GM10847 (cell line): ENCODE measurements around the gene HBP1.

ENCODE experiments used
- POLR2A ChIP-seq: IDR thresholded peaks from 2 replicates; pipeline ENCODE4 v1.6.1; 2011; ENCODE audit not compliant: insufficient read length; ENCODE audit errors: extremely low read depth

Gene HBP1

GRCh38 chr7:107149863-107150262 is 18.9 kb upstream of the HBP1 start:
- no peak for TF ChIP-seq POLR2A

GRCh38 chr7:107150375-107151073 is 18.3 kb upstream of the HBP1 start:
- no peak for TF ChIP-seq POLR2A

GRCh38 chr7:107151538-107151937 is 17.3 kb upstream of the HBP1 start:
- no peak for TF ChIP-seq POLR2A

DNA sequence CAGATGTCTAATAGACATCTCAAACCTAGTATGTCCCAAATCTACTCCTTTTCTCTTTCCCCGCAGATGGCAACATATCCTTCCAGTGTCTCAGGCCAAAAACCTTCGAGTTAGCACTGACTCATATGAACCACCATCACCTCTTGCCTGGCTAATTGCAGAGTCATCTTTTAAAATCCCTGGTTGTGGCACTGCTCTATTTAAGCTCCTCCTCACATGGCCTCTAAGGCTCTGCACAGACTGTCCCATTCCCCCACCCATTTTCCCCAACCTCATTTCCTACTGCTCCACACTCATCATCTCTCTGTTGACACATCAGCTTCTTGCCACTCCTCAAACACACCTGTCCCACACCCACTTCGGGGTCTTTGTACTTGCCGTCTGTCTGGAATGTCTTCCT is 16.8 kb upstream of the HBP1 start:
- TF ChIP-seq POLR2A: no peak

- TF ChIP-seq POLR2A: no peak
These were observed 14.0 kb upstream of the HBP1 start for GRCh38 chr7:107154826-107155225.

DNA sequence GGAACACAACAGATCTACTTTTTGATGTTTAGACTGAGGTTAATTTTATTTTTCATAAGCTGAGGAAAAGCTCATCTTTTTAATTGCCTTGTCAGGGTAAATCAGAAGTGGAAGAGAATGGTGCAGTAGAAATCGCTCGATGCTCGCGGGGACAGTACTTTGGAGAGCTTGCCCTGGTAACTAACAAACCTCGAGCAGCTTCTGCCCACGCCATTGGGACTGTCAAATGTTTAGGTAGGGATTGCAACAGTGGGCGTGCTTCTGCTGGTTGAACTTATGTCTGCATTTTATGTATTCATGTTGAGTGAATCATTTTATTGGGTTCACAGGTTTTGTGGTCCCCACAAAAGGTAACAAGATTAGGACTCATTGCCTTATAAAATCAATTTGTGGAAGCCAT is 11.7 kb upstream of the HBP1 start:
- no peak for TF ChIP-seq POLR2A

DNA sequence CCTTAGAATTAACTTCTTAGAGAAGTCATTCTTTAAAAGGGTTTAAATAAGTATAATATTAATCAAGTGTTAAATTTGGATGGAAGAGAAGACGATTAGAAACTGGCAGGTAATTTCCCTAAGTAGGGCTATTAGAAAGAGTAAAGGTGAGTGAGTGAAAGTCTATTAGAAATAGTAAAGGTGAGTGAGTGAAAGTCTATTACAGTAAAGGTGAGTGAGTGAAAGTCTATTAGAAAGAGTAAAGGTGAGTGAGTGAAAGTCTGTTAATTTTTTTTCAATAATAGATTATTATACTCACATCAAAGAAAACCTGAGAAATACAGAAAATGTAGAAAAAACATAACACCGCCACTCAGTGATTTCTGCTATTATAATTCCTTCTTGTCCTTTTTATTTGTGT is 10.8 kb upstream of the HBP1 start:
- TF ChIP-seq POLR2A: no peak

- no peak for TF ChIP-seq POLR2A
These were observed 8.4 kb upstream of the HBP1 start for GRCh38 chr7:107160389-107160788.

- TF ChIP-seq POLR2A: no peak
These were observed 7.4 kb upstream of the HBP1 start for GRCh38 chr7:107161415-107161814.

GRCh38 chr7:107162475-107162874 is 6.3 kb upstream of the HBP1 start:
- TF ChIP-seq POLR2A: no peak

DNA sequence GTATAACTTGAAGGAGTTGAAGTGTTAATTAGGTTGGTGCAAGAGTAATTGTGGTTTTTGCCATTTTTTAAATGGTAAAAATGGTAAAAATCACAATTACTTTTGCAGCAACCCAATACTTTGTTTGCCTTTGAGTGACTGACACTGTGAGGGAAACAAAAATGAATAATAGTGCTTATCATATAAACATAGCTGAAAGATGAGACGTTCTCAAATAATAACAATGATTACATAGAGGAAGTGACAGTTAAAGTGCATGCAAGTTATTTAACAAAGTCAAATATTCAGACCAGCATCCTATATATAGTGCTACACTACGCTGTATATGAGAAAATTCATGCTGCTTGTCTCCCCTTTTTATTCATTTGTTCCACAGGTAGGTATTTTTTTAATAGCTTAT is 4.7 kb upstream of the HBP1 start:
- no peak for TF ChIP-seq POLR2A

DNA sequence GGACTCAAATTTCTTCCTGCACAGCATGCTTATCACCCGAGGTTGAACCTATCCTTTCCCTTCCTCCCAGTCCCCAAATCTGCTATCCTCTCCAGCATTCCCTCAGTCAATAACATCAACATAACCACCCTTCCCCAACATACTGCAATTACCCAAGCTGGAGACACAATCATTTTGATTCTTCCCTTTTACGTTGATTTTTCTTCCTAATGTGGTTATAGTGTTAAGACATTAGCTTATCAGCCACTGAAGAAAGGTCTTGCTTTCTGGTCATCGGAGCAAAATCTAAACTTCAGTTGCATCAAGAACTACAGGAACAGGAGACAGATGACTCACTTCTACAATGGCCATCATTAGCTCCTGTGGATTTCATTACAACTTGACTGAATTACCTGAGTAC is 3.5 kb upstream of the HBP1 start:
- no peak for TF ChIP-seq POLR2A

DNA sequence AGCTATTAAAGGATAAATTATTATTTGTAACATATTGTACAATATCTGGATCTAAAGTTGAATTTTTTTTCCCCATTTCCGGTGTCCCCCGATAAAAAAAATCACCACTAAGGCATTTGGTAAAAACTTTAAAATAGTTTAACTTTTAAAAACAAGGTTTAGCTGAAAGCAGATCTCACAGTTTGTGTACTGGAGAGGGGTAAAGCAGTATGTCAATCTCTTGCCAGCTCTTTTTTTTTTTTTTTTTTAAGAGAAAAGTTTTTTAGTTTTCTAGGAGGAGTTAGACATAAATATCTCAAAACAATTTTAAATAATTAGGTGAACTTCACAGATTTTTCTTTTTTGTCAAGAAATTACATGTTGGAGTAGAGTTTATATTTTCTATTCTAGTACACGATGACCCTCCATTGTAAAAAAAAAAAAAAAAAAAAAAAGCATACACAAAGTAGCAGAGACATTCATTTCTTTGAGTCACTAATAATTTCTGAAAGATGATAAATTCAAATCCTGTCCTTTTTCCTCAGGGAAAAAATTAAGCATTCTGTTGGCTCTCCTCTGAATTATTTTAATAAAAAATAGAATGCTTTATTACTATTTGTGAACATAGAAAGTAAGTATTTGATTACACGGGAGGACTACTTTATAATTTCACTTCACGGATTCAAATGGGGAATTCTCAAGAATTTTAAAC is 1.9 kb upstream of the HBP1 start:
- TF ChIP-seq POLR2A: no peak

- TF ChIP-seq POLR2A: no peak
These were observed 1.1 kb upstream of the HBP1 start for GRCh38 chr7:107167483-107168232.

DNA sequence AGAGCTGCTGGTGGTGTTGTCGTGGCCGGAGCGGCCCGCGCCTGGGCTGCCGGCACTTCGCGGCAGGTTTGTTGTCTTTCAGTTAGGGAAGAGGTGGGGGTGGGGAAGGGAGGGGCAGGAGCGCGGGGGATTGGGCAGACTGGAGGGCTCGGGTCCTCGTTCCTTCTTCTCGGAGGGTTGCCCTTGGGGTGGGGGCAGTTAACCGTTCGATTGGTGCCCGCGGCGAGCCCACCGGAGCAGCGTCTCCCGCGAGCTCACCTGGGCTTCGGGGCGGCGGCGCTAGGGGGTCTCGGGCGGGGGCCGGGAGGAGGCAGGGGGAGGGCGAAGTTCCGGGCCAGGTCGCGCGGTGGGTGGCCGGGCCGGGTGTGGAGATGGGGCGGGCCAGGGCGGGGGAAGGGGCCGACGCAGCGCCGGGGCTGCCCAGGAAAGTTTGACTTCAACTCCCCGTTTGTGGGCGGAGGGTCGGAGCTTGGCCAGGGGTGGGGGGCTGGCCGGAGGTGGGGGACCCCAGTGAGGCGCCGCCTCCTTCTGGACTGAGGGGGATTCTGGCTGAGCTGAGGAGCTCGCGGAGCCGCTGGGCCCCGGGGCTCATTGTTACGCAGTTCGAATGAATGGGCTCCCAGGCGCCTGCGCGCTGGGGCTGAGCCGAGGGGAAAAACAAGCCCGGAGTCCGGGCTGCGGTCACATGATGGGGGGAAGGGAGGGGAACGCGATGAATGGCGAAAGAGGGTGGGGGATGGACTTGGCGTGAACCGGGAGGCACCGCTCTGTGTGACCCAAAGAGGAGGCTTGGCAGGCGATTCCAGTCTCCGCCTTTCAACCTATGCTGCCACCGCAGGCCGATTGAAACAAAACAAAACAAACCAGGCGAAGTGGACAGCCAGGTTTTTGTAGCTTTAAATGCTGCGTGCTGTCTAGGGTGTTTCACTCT is 582 bp downstream of the HBP1 start:
- no peak for TF ChIP-seq POLR2A
